ENCODE measurements around the gene OLFM2.

The OLFM2 gene

GRCh38 chr19:9936326-9937000, at the start of gene OLFM2:
Gene OLFM2 (minus strand): TSS chr19:9936515. CDS start chr19:9936366, 149 bp downstream.
- Mint-ChIP-seq H3K4me3 (peak within 1 kb of the TSS; percentile 64), H3K36me3 (ENCODE audit: low read depth) (peaks cover 2% of the 10 kb centered on the region), H3K27ac (no peak within 1 kb of the TSS), H3K4me1 (peaks cover 15% of the 10 kb centered on the region), H3K9me3 (peaks cover 2% of the 10 kb centered on the region), H3K27me3 (peaks cover 57% of the 10 kb centered on the region)
- ATAC-seq (no peak), DNase-seq (peak; percentile 27)

DNA sequence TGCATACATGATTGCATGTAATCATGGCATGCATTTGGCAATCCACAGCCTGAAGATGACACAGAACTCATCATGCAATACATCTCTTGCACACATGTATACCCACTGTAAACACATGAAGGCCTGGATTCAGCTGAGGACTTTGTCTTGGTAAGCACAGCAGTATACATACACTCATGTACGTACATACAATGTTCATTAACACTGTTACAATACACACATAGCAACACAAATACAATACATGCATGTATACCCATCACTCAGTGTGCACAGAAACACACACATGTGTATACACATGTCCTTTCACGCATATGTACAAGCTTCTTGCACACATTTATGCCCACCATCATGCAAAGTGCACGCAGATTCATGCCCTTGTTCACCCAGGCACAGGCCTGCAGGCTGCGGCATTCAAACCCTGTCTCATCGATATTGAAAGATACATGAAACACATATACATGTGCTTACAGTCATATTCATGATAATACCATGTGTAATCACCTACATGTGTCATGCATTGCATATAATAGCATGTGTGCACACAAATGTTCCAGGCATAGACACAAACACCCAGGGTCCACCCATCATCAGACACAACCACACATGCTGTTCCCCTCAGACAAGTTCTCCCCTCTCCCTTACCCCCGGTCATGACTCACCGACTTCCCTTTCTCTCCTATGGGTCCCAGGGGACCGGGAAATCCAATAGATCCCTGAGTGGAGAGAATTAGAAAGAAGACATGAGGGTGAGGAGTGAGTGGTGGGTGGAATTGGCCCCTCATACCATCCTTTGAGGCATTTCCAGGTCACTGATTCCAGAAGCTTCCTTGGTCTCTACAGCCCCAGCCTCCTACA, 45.3 kb upstream of the OLFM2 start:
- H3K9me3 Mint-ChIP-seq: no peaks in the 10 kb centered on the region
- ATAC-seq (no peak), DNase-seq (no peak)
- H3K4me1 Mint-ChIP-seq: no peaks in the 10 kb centered on the region
- peaks cover 16% of the 10 kb centered on the region for H3K27me3 Mint-ChIP-seq
- H3K4me3 Mint-ChIP-seq: no peak overlapping the region
- H3K36me3 Mint-ChIP-seq (ENCODE audit: low read depth): no peaks in the 10 kb centered on the region
- H3K27ac Mint-ChIP-seq: no peak overlapping the region

DNA sequence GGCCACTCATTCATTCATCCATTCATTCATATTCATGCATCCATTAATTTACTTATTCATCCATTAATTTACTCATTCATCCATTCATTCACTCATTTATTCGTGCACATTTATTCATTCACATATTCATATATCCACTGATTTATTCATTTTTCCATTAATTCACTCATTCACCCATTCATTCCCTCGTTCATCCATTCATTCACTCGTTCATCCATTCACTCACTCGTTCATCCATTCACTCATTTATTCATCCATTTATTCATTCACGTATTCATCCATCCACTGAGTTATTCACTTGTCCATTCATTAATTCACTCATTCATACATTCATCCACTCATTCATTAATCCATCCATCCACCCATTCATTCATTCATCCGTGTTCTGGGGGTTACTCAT, 35.8 kb upstream of the OLFM2 start:
- ATAC-seq: no peak
- H3K4me1 Mint-ChIP-seq: no peaks in the 10 kb centered on the region

GRCh38 chr19:9971166-9971897, 35.0 kb upstream of the OLFM2 start:
- H3K4me1 Mint-ChIP-seq: no peaks in the 10 kb centered on the region
- peaks cover 26% of the 10 kb centered on the region for H3K27me3 Mint-ChIP-seq
- ATAC-seq (no peak), DNase-seq (no peak)
- no peak overlapping the region for H3K27ac Mint-ChIP-seq
- no peak overlapping the region for H3K4me3 Mint-ChIP-seq
- H3K9me3 Mint-ChIP-seq: no peaks in the 10 kb centered on the region
- H3K36me3 Mint-ChIP-seq (ENCODE audit: low read depth): no peaks in the 10 kb centered on the region

More for the DNA sequence above, 35.8 kb upstream of the OLFM2 start:
- H3K4me3 Mint-ChIP-seq: no peak overlapping the region
- no peak for DNase-seq
- H3K27ac Mint-ChIP-seq: no peak overlapping the region
- peaks cover 22% of the 10 kb centered on the region for H3K27me3 Mint-ChIP-seq
- no peaks in the 10 kb centered on the region for H3K36me3 Mint-ChIP-seq (ENCODE audit: low read depth)
- H3K9me3 Mint-ChIP-seq: no peaks in the 10 kb centered on the region

DNA sequence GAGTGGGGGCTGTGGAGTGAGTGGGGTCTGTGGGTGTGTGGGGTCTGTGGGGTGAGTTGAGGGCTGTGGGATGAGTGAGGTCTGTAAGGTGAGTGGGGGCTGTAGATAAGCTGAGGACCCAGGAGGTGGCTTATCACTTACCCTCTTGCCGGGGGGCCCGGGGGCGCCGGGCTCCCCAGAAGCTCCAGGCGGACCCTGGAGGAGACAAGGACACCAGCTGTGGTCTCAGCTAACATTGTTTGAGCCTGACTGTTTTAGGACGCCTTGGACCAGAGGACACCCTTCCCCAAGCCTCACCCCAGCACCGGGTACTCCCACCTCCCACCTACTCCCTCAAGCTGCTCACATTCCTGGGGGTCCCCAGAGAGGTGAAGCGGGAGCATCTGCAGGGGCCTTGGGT, 34.2 kb upstream of the OLFM2 start:
- DNase-seq (no peak), ATAC-seq (no peak)
- no peaks in the 10 kb centered on the region for H3K4me1 Mint-ChIP-seq
- no peaks in the 10 kb centered on the region for H3K36me3 Mint-ChIP-seq (ENCODE audit: low read depth)
- H3K4me3 Mint-ChIP-seq: no peak overlapping the region
- peaks cover 34% of the 10 kb centered on the region for H3K27me3 Mint-ChIP-seq
- no peak overlapping the region for H3K27ac Mint-ChIP-seq
- no peaks in the 10 kb centered on the region for H3K9me3 Mint-ChIP-seq

DNA sequence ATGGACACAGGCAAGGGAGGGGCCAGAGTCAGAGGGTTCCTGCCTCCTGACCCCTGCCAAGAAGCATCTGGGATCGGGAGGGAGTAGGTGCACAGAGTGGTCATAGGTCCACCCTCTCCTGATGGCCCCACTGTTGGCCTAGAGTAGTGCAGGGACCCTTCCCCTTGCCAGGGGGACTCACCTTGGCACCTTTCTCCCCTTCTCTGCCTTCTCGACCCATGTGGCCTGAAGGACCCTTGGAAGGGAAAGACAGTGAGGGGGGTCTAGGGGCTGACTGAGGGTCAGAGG, 33.3 kb upstream of the OLFM2 start:
- DNase-seq (no peak), ATAC-seq (no peak)
- no peaks in the 10 kb centered on the region for H3K36me3 Mint-ChIP-seq (ENCODE audit: low read depth)
- H3K9me3 Mint-ChIP-seq: no peaks in the 10 kb centered on the region
- no peak overlapping the region for H3K27ac Mint-ChIP-seq
- peaks cover 34% of the 10 kb centered on the region for H3K27me3 Mint-ChIP-seq
- no peaks in the 10 kb centered on the region for H3K4me1 Mint-ChIP-seq
- no peak overlapping the region for H3K4me3 Mint-ChIP-seq

DNA sequence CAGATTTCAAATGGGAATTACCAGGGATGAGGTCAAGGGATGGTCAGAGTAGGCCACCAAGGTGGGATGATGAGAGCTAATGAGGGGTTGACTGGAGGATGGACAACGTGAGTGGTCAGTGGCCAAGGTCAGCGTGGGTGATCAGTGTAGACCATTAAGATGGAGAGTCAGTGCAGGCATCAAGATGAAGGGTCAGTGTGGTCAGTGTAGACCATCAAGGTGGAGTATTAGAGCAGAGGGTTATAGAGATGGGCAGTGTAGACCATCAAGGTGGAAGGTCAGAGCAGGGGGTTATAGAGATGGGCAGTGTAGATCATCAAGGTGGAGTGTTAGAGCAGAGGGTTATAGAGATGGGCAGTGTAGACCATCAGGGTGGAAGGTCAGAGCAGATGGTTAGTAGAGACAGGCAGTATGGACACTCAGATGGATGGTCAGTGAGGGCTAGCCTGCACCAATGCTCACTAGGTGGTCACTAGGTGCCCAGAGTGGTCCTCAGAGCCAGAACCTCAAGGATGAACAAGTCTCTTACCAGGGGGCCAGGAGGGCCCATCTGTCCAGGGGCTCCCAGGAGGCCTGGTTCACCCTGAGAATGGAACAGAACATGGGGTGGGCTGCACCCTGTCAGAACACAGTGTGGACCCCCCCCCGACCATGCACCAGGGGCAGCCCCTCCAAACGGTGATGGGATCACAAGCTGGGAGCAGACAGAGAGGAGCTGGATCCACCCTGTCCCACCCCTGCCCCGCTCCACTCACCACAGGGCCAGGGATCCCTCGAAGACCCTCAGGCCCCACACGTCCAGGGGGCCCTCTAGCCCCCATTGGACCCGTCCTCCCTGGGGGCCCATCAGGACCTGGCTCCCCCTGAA, 32.7 kb upstream of the OLFM2 start:
- Mint-ChIP-seq H3K36me3 (ENCODE audit: low read depth) (no peaks in the 10 kb centered on the region), H3K27me3 (peaks cover 34% of the 10 kb centered on the region), H3K27ac (no peak overlapping the region), H3K4me3 (no peak overlapping the region), H3K4me1 (no peaks in the 10 kb centered on the region), H3K9me3 (no peaks in the 10 kb centered on the region)
- ATAC-seq (peak; percentile 10), DNase-seq (no peak)

GRCh38 chr19:9967326-9967725, 31.0 kb upstream of the OLFM2 start:
- ATAC-seq (no peak), DNase-seq (no peak)
- Mint-ChIP-seq H3K4me3 (no peak overlapping the region), H3K9me3 (no peaks in the 10 kb centered on the region), H3K36me3 (ENCODE audit: low read depth) (no peaks in the 10 kb centered on the region), H3K27ac (no peak overlapping the region), H3K27me3 (peaks cover 43% of the 10 kb centered on the region), H3K4me1 (no peaks in the 10 kb centered on the region)

GRCh38 chr19:9966448-9966847, 30.1 kb upstream of the OLFM2 start:
- H3K4me3 Mint-ChIP-seq: no peak overlapping the region
- H3K27me3 Mint-ChIP-seq: peaks cover 44% of the 10 kb centered on the region
- H3K36me3 Mint-ChIP-seq (ENCODE audit: low read depth): no peaks in the 10 kb centered on the region
- no peak overlapping the region for H3K27ac Mint-ChIP-seq
- no peak for DNase-seq
- no peak for ATAC-seq
- H3K4me1 Mint-ChIP-seq: no peaks in the 10 kb centered on the region
- H3K9me3 Mint-ChIP-seq: no peaks in the 10 kb centered on the region

DNA sequence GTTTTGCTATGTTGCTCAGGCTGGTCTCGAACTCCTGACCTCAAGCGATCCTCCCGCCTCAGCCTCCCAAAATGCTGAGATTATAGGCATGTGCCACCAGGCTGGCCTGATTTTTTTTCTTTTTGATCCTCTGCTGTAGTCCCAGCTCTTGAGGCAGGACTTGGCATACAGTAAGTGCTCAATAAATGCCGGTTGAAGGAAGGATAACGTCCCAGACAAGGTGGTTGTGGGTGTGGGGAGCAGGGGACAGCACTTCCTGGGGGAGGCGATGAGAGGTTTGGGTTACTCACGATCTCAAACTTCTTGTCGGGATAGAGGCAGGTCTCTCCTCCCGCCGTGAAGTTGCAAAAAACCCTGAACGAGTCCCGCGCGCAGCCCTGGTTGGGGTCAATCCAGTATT, 29.7 kb upstream of the OLFM2 start:
- Mint-ChIP-seq H3K36me3 (ENCODE audit: low read depth) (no peaks in the 10 kb centered on the region), H3K27me3 (peaks cover 42% of the 10 kb centered on the region), H3K4me1 (no peaks in the 10 kb centered on the region), H3K9me3 (no peaks in the 10 kb centered on the region), H3K27ac (no peak overlapping the region), H3K4me3 (no peak overlapping the region)
- ATAC-seq (no peak), DNase-seq (no peak)

DNA sequence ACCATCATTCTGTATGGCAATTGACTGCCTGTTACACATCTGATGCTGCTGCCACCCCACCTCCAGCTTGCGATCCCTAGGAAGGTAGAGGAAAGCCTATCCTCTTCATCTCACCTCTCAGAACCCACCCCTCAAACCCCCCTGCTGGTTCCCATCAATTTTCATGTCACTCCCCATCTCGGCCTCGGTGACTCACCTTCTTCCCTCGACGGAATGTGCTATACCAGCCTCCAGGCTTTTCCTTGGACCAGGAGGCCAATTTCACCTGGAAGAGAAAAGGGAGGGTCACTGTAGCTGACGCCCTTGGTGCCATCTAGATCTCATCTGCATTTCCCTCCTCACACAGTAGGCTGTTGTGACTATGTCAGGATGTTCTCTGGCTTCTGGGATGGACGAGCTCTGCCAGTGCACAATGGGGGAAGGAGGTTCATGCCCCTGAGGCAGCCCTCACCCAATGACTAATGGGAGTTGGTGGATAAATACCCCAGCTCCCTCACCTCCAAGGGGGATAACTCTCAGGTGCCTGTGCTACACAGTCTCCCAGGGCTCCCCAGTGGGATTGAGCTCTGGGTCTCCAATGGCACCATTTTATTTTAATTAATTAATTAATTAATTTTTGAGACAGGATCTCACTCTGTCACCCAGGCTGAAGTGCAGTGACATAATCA, 26.4 kb upstream of the OLFM2 start:
- no peak for ATAC-seq
- H3K36me3 Mint-ChIP-seq (ENCODE audit: low read depth): no peaks in the 10 kb centered on the region
- H3K27me3 Mint-ChIP-seq: peaks cover 30% of the 10 kb centered on the region
- H3K4me1 Mint-ChIP-seq: no peaks in the 10 kb centered on the region
- DNase-seq: no peak
- H3K27ac Mint-ChIP-seq: no peak overlapping the region
- H3K4me3 Mint-ChIP-seq: no peak overlapping the region
- no peaks in the 10 kb centered on the region for H3K9me3 Mint-ChIP-seq

- Mint-ChIP-seq H3K27ac (no peak overlapping the region), H3K27me3 (peaks cover 26% of the 10 kb centered on the region), H3K36me3 (ENCODE audit: low read depth) (no peaks in the 10 kb centered on the region), H3K4me1 (no peaks in the 10 kb centered on the region), H3K4me3 (no peak overlapping the region), H3K9me3 (no peaks in the 10 kb centered on the region)
- no peak for ATAC-seq
- DNase-seq: no peak
These were observed 24.8 kb upstream of the OLFM2 start for GRCh38 chr19:9961103-9961502.

GRCh38 chr19:9958379-9958821, 22.1 kb upstream of the OLFM2 start:
- Mint-ChIP-seq H3K27ac (no peak overlapping the region), H3K9me3 (no peaks in the 10 kb centered on the region), H3K27me3 (peaks cover 17% of the 10 kb centered on the region), H3K4me1 (no peaks in the 10 kb centered on the region), H3K4me3 (no peak overlapping the region), H3K36me3 (ENCODE audit: low read depth) (no peaks in the 10 kb centered on the region)
- DNase-seq (no peak), ATAC-seq (no peak)

GRCh38 chr19:9956956-9957355, 20.6 kb upstream of the OLFM2 start:
- Mint-ChIP-seq H3K27me3 (peaks cover 9% of the 10 kb centered on the region), H3K36me3 (ENCODE audit: low read depth) (no peaks in the 10 kb centered on the region), H3K27ac (no peak overlapping the region), H3K9me3 (no peaks in the 10 kb centered on the region), H3K4me1 (no peaks in the 10 kb centered on the region), H3K4me3 (no peak overlapping the region)
- no peak for ATAC-seq
- DNase-seq: no peak

All from activated naive CD8-positive, alpha-beta T cell treated with anti-CD3 and anti-CD28 coated beads, Interleukin-2, amount 50 U/mL, for 24 hours (primary cell).